Naive thymus-derived CD4-positive, alpha-beta T cell (primary cell): ENCODE results near the gene RBP5. TPM values are rescaled to one million over a fixed set of nuclear protein-coding genes. Genes with fewer than 3 reads are reported as not detected.

Experiments used
- ATAC-seq: fragments of 150-1000 bp; cut with Tn5 transposase; 2 replicates; pipeline ENCODE4 v1.10.0; 2021; ENCODE audit warnings: mild to moderate bottlenecking, moderate library complexity
- CTCF ChIA-PET: fragments of 350-600 bp; sonication (Branson Sonifier 250); formaldehyde crosslinking; loops from one replicate; lab custom pipeline; 2021; ENCODE audit warnings: antibody characterized with exemption; lab: Charles Lee
- POLR2A ChIA-PET: fragments of 350-600 bp; sonication (Branson Sonifier 250); formaldehyde crosslinking; loops from one replicate; lab custom pipeline; 2021; ENCODE audit warnings: antibody characterized with exemption, inconsistent platforms; lab: Charles Lee
- DNase-seq, 9 donors: peaks; one replicate each; pipeline versions ENCODE4 v3.0.0 to v3.0.0-alpha.2; 2020 to 2022; ENCODE audit warnings: mixed read lengths in 1 of 9
- H3K27ac ChIP-seq: one replicate; pipeline ENCODE4 v1.7.0; 2013; ENCODE audit warnings: mild to moderate bottlenecking, low read depth, low read length, moderate library complexity
- H3K27me3 ChIP-seq, 2 donors: one replicate each; pipeline ENCODE4 v1.7.0; 2013; ENCODE audit warnings: low read length in 2 of 2, mild to moderate bottlenecking in 2 of 2, moderate library complexity in 2 of 2; ENCODE audit not compliant: control insufficient read depth in 2 of 2, insufficient read depth in 2 of 2
- H3K36me3 ChIP-seq, 3 experiments: 1 replicate in 2 of 3; 2 replicates in 1 of 3; pipeline ENCODE4 v1.7.0; 2013; ENCODE audit warnings: low read length in 3 of 3, mild to moderate bottlenecking in 3 of 3, moderate library complexity in 1 of 3; ENCODE audit not compliant: insufficient read depth in 3 of 3, control insufficient read depth in 2 of 3
- H3K4me1 ChIP-seq, 2 donors: one replicate each; pipeline ENCODE4 v1.7.0; 2013; ENCODE audit warnings: low read length in 2 of 2, mild to moderate bottlenecking in 2 of 2, moderate library complexity in 1 of 2; ENCODE audit not compliant: control insufficient read depth in 2 of 2, insufficient read depth in 2 of 2
- H3K4me3 ChIP-seq: 2 replicates; pipeline ENCODE4 v1.7.0; 2013; ENCODE audit warnings: mild to moderate bottlenecking, low read length
- H3K9me3 ChIP-seq, 3 experiments: 1 replicate in 2 of 3; 2 replicates in 1 of 3; pipeline ENCODE4 v1.7.0; 2013; ENCODE audit warnings: low read length in 3 of 3; ENCODE audit not compliant: control insufficient read depth in 2 of 3
- H3K27ac Mint-ChIP-seq, 9 donors: one replicate each; pipeline ENCODE4 v1.8.0; 2020 to 2022; ENCODE audit warnings: mixed read lengths in 9 of 9, mild to moderate bottlenecking in 8 of 9, moderate library complexity in 5 of 9, inconsistent platforms in 2 of 9
- H3K27me3 Mint-ChIP-seq, 5 donors: one replicate each; pipeline ENCODE4 v1.8.0; 2021 to 2022; ENCODE audit warnings: mixed read lengths in 5 of 5, mild to moderate bottlenecking in 1 of 5
- H3K36me3 Mint-ChIP-seq, 5 donors: one replicate each; pipeline ENCODE4 v1.8.0; 2020 to 2022; ENCODE audit warnings: mixed read lengths in 5 of 5, mild to moderate bottlenecking in 3 of 5, inconsistent platforms in 1 of 5
- H3K4me1 Mint-ChIP-seq, 7 donors: one replicate each; pipeline ENCODE4 v1.8.0; 2020 to 2022; ENCODE audit warnings: mixed read lengths in 7 of 7, mild to moderate bottlenecking in 3 of 7, inconsistent platforms in 1 of 7
- H3K4me3 Mint-ChIP-seq, 10 donors: one replicate each; pipeline ENCODE4 v1.8.0; 2020 to 2022; ENCODE audit warnings: mild to moderate bottlenecking in 10 of 10, mixed read lengths in 10 of 10, moderate library complexity in 6 of 10, inconsistent platforms in 2 of 10
- H3K9me3 Mint-ChIP-seq, 11 donors: one replicate each; pipeline ENCODE4 v1.8.0; 2020 to 2022; ENCODE audit warnings: mixed read lengths in 11 of 11, mild to moderate bottlenecking in 4 of 11, inconsistent platforms in 1 of 11, moderate library complexity in 1 of 11
- intact Hi-C, 2 donors: fragments of 100-400 bp; cut with micrococcal nuclease; formaldehyde crosslinking; loops; one replicate each; pipeline ENCODE4 v1.15.1; 2023
- polyA plus RNA-seq, 2 donors: library from polyadenylated mRNA; unstranded; fragments of 300-500 nt; fragmentation: Illumina TruSeq; gene quantifications; one replicate each; pipeline ENCODE4 v1.2.3, GENCODE V29; 2021
- total RNA-seq, 6 experiments: library from RNA in 5 of 6; stranded (reverse) in 5 of 6; gene quantifications; 1 replicate in 5 of 6; 2 replicates in 1 of 6; pipeline ENCODE4 v1.2.3 and lab custom pipeline; 2021 to 2026

Gene RBP5
- total and polyA plus RNA-seq, 7 experiments from 2014 or later, result 0.46 to 1.4 (median 0.50) TPM; not detected in 4

GRCh38 chr12:7076493-7076892 is 52.2 kb downstream of the RBP5 start:
- Histone ChIP-seq H3K36me3 (no peaks in the 10 kb centered on the region), H3K4me3 (no peak overlapping the region), H3K27me3 (no peaks in the 10 kb centered on the region), H3K27ac (no peak overlapping the region), H3K9me3 (no peaks in the 10 kb centered on the region), H3K4me1 (no peaks in the 10 kb centered on the region)
- POLR2A ChIA-PET, result interaction anchor here (1.0 kb wide), 1 partner anchor 22 kb away, joined by 3 read pairs; no protein-coding TSS in a partner anchor
- H3K27ac Mint-ChIP-seq, result no peak overlapping the region
- H3K4me1 Mint-ChIP-seq, result peaks cover 0 to 5% (median 0%) of the 10 kb centered on the region in 7 donors
- H3K27me3 Mint-ChIP-seq, result peaks cover 0 to 45% (median 5%) of the 10 kb centered on the region in 5 donors
- DNase-seq (no peak), ATAC-seq (no peak)
- H3K36me3 Mint-ChIP-seq, result no peaks in the 10 kb centered on the region
- intact Hi-C loops, result no loop called here
- no peaks in the 10 kb centered on the region for H3K9me3 Mint-ChIP-seq
- CTCF ChIA-PET, result no interaction called here
- no peak overlapping the region for H3K4me3 Mint-ChIP-seq

GRCh38 chr12:7075939-7076338 is 52.8 kb downstream of the RBP5 start:
- intact Hi-C loops, result no loop called here
- ChIA-PET CTCF (no interaction called here), POLR2A (interaction anchor here (0.6 kb wide), 1 partner anchor 95 kb away, joined by 3 read pairs; no protein-coding TSS in a partner anchor)
- no peak overlapping the region for H3K27ac Mint-ChIP-seq
- no peaks in the 10 kb centered on the region for H3K36me3 Mint-ChIP-seq
- Histone ChIP-seq H3K27me3 (no peaks in the 10 kb centered on the region), H3K36me3 (no peaks in the 10 kb centered on the region), H3K9me3 (no peaks in the 10 kb centered on the region), H3K4me3 (no peak overlapping the region), H3K27ac (no peak overlapping the region), H3K4me1 (no peaks in the 10 kb centered on the region)
- H3K4me3 Mint-ChIP-seq, result no peak overlapping the region
- no peak for DNase-seq
- peaks cover 0 to 46% (median 5%) of the 10 kb centered on the region in 5 donors for H3K27me3 Mint-ChIP-seq
- H3K4me1 Mint-ChIP-seq, result peaks cover 0 to 5% (median 0%) of the 10 kb centered on the region in 7 donors
- H3K9me3 Mint-ChIP-seq, result no peaks in the 10 kb centered on the region
- ATAC-seq, result no peak

DNA sequence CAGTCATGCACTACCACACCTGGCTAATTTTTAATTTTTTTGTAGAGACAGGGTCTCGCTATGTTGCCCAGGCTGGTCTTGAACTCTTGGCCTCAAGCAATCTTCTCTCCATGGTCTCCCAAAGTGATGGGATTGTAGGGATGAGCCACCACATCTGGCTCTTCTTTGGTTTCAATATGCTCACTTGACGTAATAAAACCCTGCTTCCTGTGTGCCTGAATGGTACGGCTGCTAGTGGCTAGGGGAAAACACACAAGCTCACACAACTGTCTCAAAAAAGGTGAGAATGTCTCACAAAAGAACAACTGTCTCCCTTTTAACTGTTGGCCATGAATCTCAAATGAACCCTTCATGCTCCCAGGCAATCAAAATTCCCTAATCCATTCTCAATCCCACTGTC is 53.2 kb downstream of the RBP5 start:
- Histone ChIP-seq H3K36me3 (no peaks in the 10 kb centered on the region), H3K4me3 (no peak overlapping the region), H3K27ac (no peak overlapping the region), H3K9me3 (no peaks in the 10 kb centered on the region), H3K27me3 (no peaks in the 10 kb centered on the region), H3K4me1 (no peaks in the 10 kb centered on the region)
- DNase-seq (no peak), ATAC-seq (no peak)
- Mint-ChIP-seq H3K9me3 (no peaks in the 10 kb centered on the region), H3K27me3 (peaks cover 0 to 50% (median 5%) of the 10 kb centered on the region in 5 donors), H3K36me3 (no peaks in the 10 kb centered on the region), H3K4me1 (peaks cover 0 to 5% (median 0%) of the 10 kb centered on the region in 7 donors), H3K4me3 (no peak overlapping the region), H3K27ac (no peak overlapping the region)
- intact Hi-C loops, result no loop called here
- ChIA-PET CTCF (no interaction called here), POLR2A (interaction anchor here (0.6 kb wide), 1 partner anchor 95 kb away, joined by 3 read pairs; no protein-coding TSS in a partner anchor)

GRCh38 chr12:7073946-7074345 is 54.7 kb downstream of the RBP5 start:
- Histone ChIP-seq H3K36me3 (no peaks in the 10 kb centered on the region), H3K4me3 (no peak overlapping the region), H3K27me3 (no peaks in the 10 kb centered on the region), H3K4me1 (no peaks in the 10 kb centered on the region), H3K27ac (no peak overlapping the region), H3K9me3 (no peaks in the 10 kb centered on the region)
- Mint-ChIP-seq H3K36me3 (no peaks in the 10 kb centered on the region), H3K4me1 (peaks cover 0 to 5% (median 0%) of the 10 kb centered on the region in 7 donors), H3K27ac (no peak overlapping the region), H3K4me3 (no peak overlapping the region), H3K27me3 (peaks cover 0 to 52% (median 5%) of the 10 kb centered on the region in 5 donors), H3K9me3 (no peaks in the 10 kb centered on the region)
- ChIA-PET CTCF (no interaction called here), POLR2A (interaction anchor here (0.5 kb wide), 1 partner anchor 235 kb away, joined by 3 read pairs; no protein-coding TSS in a partner anchor)
- no peak for DNase-seq
- ATAC-seq, result no peak
- intact Hi-C loops, result no loop called here

Other genes with a start within 250 kb of the RBP5 start
- 10 to 100 TPM in 1 of 5 experiments, 1 to 10 TPM in 4; 6.6 to 12.1 (median 7.3) TPM for gene LRRC23, start 224.1 kb downstream of the RBP5 start, total RNA-seq
- gene LRRC23, start 224.1 kb downstream of the RBP5 start, polyA plus RNA-seq, result 1 to 10 TPM; 4.5 to 5.4 TPM
- gene ENO2, start 214.3 kb downstream of the RBP5 start, total RNA-seq, result 100 to 1,000 TPM in 3 of 5 experiments, 10 to 100 TPM in 2; 65.3 to 193 (median 178) TPM
- gene ENO2, start 214.3 kb downstream of the RBP5 start, polyA plus RNA-seq, result 10 to 100 TPM; 22.5 to 31.0 TPM
- gene ATN1, start 200.9 kb downstream of the RBP5 start, total RNA-seq, result 10 to 100 TPM; 29.5 to 42.2 (median 34.4) TPM
- 1 to 10 TPM in 1 of 2 donors, under 1 TPM in 1; 0.95 to 2.0 TPM for gene ATN1, start 200.9 kb downstream of the RBP5 start, polyA plus RNA-seq
- gene RNU7-1, start 185.1 kb downstream of the RBP5 start, total RNA-seq, result not detected
- not detected for gene RNU7-1, start 185.1 kb downstream of the RBP5 start, polyA plus RNA-seq
- 100 to 1,000 TPM; 148 to 592 (median 362) TPM for gene C12orf57, start 184.9 kb downstream of the RBP5 start, total RNA-seq
- gene C12orf57, start 184.9 kb downstream of the RBP5 start, polyA plus RNA-seq, result 100 to 1,000 TPM; 394 to 401 TPM
- gene PTPN6, start 177.5 kb downstream of the RBP5 start, total RNA-seq, result 100 to 1,000 TPM; 141 to 390 (median 242) TPM
- gene PTPN6, start 177.5 kb downstream of the RBP5 start, polyA plus RNA-seq, result 100 to 1,000 TPM; 210 to 387 TPM
- gene PHB2, start 158.2 kb downstream of the RBP5 start, total RNA-seq, result 100 to 1,000 TPM; 132 to 209 (median 146) TPM
- 100 to 1,000 TPM; 113 to 121 TPM for gene PHB2, start 158.2 kb downstream of the RBP5 start, polyA plus RNA-seq
- gene EMG1, start 158.0 kb downstream of the RBP5 start, total RNA-seq, result 10 to 100 TPM; 25.7 to 69.5 (median 63.2) TPM
- gene EMG1, start 158.0 kb downstream of the RBP5 start, polyA plus RNA-seq, result 10 to 100 TPM; 64.1 to 72.5 TPM
- 10 to 100 TPM; 16.7 to 37.9 (median 27.1) TPM for gene LPCAT3, start 110.4 kb downstream of the RBP5 start, total RNA-seq
- 10 to 100 TPM; 20.5 to 28.4 TPM for gene LPCAT3, start 110.4 kb downstream of the RBP5 start, polyA plus RNA-seq
- gene C1S, start 68.2 kb downstream of the RBP5 start, total RNA-seq, result 1 to 10 TPM; 2.0 to 3.9 (median 3.0) TPM
- not detected for gene C1S, start 68.2 kb downstream of the RBP5 start, polyA plus RNA-seq
- 1 to 10 TPM; 1.6 to 7.2 (median 4.8) TPM for gene C1R, start 36.4 kb downstream of the RBP5 start, total RNA-seq
- 1 to 10 TPM; 1.0 to 2.9 TPM for gene C1R, start 36.4 kb downstream of the RBP5 start, polyA plus RNA-seq
- gene C1RL, start 19.7 kb downstream of the RBP5 start, total RNA-seq, result 10 to 100 TPM; 18.5 to 38.6 (median 24.4) TPM
- gene C1RL, start 19.7 kb downstream of the RBP5 start, polyA plus RNA-seq, result 1 to 10 TPM; 2.9 to 4.4 TPM
- 10 to 100 TPM; 20.2 to 76.3 (median 38.7) TPM for gene CLSTN3, start 1.5 kb upstream of the RBP5 start, total RNA-seq
- 1 to 10 TPM; 1.1 to 4.9 TPM for gene CLSTN3, start 1.5 kb upstream of the RBP5 start, polyA plus RNA-seq
- 10 to 100 TPM; 20.1 to 36.7 (median 24.4) TPM for gene PEX5, start 60.8 kb upstream of the RBP5 start, total RNA-seq
- gene PEX5, start 60.8 kb upstream of the RBP5 start, polyA plus RNA-seq, result 10 to 100 TPM; 17.3 to 26.6 TPM
- not detected for gene ACSM4, start 175.2 kb upstream of the RBP5 start, total RNA-seq
- gene ACSM4, start 175.2 kb upstream of the RBP5 start, polyA plus RNA-seq, result not detected